ENCODE data around the gene PTBP1.
A peak's percentile ranks its signal among the peaks of the same experiment; 100 is the strongest.
"Not testable (repeated sequence)": the region's sequence is repeated elsewhere in the genome, so short reads cannot be mapped to it uniquely, and the experiment has no call there.

Gene PTBP1

GRCh38 chr19:844546-844971 is 47.3 kb downstream of the PTBP1 start:
- H3K4me1 Mint-ChIP-seq = peaks cover 5% of the 10 kb centered on the region
- no peak overlapping the region for H3K27ac Mint-ChIP-seq
- H3K36me3 Mint-ChIP-seq (ENCODE audit: low read depth) = no peaks in the 10 kb centered on the region
- peak overlapping the region in 2 of 3 experiments; percentile 40 to 62 for H3K4me3 Mint-ChIP-seq
- no peak for TF ChIP-seq CTCF (IDR thresholded peaks at IDR 0.05; ENCODE audit: unreplicated experiment in 3 of 3)
- peaks cover 53% of the 10 kb centered on the region for H3K27me3 Mint-ChIP-seq (ENCODE audit: low read depth)
- peaks cover 3% of the 10 kb centered on the region for H3K9me3 Mint-ChIP-seq

DNA sequence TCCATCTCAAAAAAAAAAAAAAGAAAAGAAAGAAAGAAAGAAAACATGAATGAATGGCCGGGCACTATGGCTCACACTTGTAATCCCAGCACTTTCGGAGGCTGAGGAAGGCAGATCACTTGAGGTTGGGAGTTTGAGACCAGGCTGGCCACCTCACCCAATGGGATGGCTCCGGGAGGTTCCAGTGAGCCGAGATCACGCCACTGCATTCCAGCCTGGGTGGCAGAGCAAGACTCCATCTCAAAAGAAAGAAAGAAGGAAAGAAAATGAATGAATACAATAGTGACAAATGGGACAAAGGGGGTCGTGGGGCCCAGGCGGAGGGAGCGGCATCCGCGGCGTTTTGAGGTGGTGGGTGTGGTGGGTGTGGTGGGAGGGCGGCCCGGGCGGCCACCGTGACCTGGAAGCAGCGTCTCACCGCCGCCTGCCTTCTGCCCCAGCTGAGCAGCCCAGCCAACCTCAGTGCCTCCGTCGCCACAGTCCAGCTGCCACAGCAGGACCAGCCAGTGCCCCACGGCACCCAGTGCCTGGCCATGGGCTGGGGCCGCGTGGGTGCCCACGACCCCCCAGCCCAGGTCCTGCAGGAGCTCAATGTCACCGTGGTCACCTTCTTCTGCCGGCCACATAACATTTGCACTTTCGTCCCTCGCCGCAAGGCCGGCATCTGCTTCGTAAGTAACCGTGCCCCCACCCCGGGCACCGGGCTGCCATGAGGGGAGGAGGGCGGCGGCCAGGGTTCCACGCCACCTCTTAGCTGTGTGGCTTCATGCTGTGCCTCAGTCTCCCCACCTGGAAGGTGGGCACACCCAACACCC is 48.7 kb downstream of the PTBP1 start:
- H3K27me3 Mint-ChIP-seq (ENCODE audit: low read depth) = peaks cover 52% of the 10 kb centered on the region
- peaks cover 3% of the 10 kb centered on the region for H3K9me3 Mint-ChIP-seq
- H3K36me3 Mint-ChIP-seq (ENCODE audit: low read depth) = no peaks in the 10 kb centered on the region
- no peak for TF ChIP-seq CTCF (IDR thresholded peaks at IDR 0.05; ENCODE audit: unreplicated experiment in 3 of 3)
- peaks cover 5% of the 10 kb centered on the region for H3K4me1 Mint-ChIP-seq
- no peak overlapping the region for H3K27ac Mint-ChIP-seq
- no peak overlapping the region for H3K4me3 Mint-ChIP-seq

DNA sequence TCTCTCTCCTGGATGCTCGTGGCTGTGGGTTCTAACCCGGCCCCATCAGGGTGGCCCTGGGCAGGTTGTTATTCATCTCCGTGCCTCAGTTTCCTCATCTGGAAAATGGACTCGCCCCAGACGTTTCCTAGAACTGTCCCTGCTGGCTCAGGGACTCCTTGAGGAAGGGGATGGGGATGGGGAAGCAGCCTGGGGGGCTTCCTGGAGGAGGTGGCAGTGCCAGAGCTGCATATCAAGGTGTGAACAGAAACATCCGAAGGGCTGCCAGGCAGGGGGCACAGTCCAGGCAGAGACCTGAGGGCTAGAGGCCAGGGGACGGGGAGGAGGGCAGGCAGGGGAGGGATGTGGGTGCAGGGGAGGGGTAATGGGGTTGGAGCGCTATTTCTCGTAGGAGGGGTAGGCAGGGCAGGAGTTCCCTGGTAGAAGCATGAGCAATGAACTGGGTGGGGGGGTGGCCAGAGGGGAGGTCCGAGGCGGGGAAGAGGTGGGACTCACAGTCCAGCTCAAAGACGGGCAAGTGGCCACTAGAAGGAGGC is 51.2 kb downstream of the PTBP1 start:
- Mint-ChIP-seq H3K4me3 (no peak overlapping the region), H3K27ac (no peak overlapping the region), H3K27me3 (ENCODE audit: low read depth) (peaks cover 36% of the 10 kb centered on the region), H3K4me1 (no peaks in the 10 kb centered on the region), H3K9me3 (no peaks in the 10 kb centered on the region), H3K36me3 (ENCODE audit: low read depth) (no peaks in the 10 kb centered on the region)
- TF ChIP-seq CTCF (IDR thresholded peaks at IDR 0.05; ENCODE audit: unreplicated experiment in 3 of 3) = no peak

GRCh38 chr19:849195-849594 is 51.9 kb downstream of the PTBP1 start:
- not testable (repeated sequence) for H3K36me3 Mint-ChIP-seq (ENCODE audit: low read depth); H3K27ac Mint-ChIP-seq; H3K9me3 Mint-ChIP-seq; H3K4me3 Mint-ChIP-seq; H3K4me1 Mint-ChIP-seq
- peaks cover 32% of the 10 kb centered on the region for H3K27me3 Mint-ChIP-seq (ENCODE audit: low read depth)

DNA sequence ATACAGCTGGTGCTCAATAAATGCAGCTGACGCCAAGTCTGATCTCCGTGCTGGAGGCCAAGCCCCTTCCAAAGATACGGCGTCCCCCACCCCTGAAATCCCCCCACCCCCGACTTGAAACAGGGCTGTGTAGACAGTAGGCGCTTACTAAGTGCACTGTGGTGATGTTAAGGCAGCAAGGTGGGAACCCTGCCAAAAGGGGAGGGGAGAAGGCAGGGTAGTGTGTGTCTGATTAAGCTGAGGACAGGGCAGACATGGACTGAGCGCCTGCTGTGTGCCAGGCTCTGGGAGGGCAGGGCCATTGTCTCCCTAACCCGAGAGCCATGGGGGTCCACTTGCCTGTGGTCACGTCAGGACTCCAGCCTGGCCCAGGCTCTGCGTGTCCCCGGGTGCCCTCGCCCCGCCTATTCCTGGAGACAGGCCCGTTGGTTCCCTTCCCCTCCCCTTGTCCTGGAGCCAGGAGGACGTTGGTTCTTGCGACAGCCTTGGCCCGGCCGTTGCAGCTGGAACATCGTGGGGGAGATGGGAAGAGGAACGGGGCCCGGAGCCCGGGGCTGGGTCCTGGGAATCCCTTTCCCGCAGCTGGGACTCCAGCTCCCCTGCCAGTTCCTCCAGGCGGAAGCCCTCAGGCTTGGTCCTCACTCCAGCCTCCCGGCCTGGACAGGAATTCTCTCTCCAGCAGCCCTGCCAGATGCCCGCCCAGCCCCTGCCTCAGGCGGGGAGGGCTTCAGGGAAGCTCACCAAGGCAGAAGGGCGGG is 53.1 kb downstream of the PTBP1 start:
- Mint-ChIP-seq H3K4me1 (no peaks in the 10 kb centered on the region), H3K27me3 (ENCODE audit: low read depth) (peaks cover 22% of the 10 kb centered on the region), H3K36me3 (ENCODE audit: low read depth) (no peaks in the 10 kb centered on the region), H3K4me3 (no peak overlapping the region), H3K9me3 (no peaks in the 10 kb centered on the region), H3K27ac (no peak overlapping the region)
- no peak for TF ChIP-seq CTCF (IDR thresholded peaks at IDR 0.05; ENCODE audit: unreplicated experiment in 3 of 3)

GRCh38 chr19:850979-851335 is 53.7 kb downstream of the PTBP1 start:
- Mint-ChIP-seq H3K27ac (no peak overlapping the region), H3K4me1 (no peaks in the 10 kb centered on the region), H3K9me3 (no peaks in the 10 kb centered on the region), H3K27me3 (ENCODE audit: low read depth) (peaks cover 17% of the 10 kb centered on the region), H3K4me3 (no peak overlapping the region), H3K36me3 (ENCODE audit: low read depth) (no peaks in the 10 kb centered on the region)
- TF ChIP-seq CTCF (IDR thresholded peaks at IDR 0.05; ENCODE audit: unreplicated experiment in 3 of 3) = no peak

Data from nephron (organoid).